ENCODE results near the gene SLC25A6. TPM values are rescaled to one million over a fixed set of nuclear protein-coding genes. Genes with fewer than 3 reads are reported as not detected.

SLC25A6 gene
- total RNA-seq, 1 donor from 2014 or later: 411 TPM

DNA sequence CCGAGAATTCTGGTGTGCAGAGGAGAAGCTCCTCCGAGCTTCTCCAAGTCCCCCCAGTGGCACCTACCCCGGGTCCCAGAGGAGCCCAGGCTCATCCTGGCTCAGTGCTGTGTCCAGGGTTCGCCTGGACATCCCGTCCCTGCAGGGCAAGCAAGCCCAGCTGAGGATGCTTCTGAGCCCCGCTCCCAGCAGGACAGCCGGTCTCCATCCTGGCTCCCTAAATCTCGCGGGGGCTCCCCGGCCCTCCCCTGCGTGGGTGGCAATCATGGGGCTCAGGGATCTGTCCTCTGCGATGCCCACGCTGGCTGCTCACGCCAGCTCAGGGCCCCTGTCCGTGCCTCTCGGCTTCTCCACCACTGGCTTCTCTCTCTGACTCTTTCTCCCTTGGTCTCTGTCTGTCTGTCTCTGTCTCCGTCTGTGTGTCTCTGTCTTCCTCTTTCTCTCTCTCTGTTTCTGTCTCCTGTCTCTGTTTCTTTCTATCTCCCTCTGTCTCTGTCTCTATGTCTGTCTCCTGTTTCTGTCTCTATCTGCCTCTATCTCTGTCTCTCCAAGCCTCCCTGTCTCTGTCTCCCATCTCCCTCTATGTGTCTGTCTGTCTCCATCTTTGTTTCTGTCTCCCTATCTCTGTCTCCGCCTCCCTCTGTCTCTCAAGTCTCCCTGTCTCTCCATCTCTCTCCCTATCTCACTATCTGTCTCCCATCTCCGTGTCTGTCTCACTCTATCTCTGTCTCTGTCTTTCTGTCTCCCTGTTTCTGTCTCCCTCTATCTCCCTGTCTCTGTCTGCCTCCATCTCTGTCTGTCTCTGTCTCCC, 27.8 kb upstream of the SLC25A6 start:
- H3K4me1 Mint-ChIP-seq (ENCODE audit: low read depth, unreplicated experiment): no peaks in the 10 kb centered on the region
- no peak for DNase-seq
- TF ChIP-seq, protein P1, sequence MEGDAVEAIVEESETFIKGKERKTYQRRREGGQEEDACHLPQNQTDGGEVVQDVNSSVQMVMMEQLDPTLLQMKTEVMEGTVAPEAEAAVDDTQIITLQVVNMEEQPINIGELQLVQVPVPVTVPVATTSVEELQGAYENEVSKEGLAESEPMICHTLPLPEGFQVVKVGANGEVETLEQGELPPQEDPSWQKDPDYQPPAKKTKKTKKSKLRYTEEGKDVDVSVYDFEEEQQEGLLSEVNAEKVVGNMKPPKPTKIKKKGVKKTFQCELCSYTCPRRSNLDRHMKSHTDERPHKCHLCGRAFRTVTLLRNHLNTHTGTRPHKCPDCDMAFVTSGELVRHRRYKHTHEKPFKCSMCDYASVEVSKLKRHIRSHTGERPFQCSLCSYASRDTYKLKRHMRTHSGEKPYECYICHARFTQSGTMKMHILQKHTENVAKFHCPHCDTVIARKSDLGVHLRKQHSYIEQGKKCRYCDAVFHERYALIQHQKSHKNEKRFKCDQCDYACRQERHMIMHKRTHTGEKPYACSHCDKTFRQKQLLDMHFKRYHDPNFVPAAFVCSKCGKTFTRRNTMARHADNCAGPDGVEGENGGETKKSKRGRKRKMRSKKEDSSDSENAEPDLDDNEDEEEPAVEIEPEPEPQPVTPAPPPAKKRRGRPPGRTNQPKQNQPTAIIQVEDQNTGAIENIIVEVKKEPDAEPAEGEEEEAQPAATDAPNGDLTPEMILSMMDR (IDR thresholded peaks at IDR 0.05; ENCODE audit: partially characterized antibody, unreplicated experiment): no peak
- peaks cover 32% of the 10 kb centered on the region for H3K36me3 Mint-ChIP-seq (ENCODE audit: unreplicated experiment)
- H3K27me3 Mint-ChIP-seq (ENCODE audit: unreplicated experiment): peaks cover 11% of the 10 kb centered on the region
- H3K27ac Mint-ChIP-seq (ENCODE audit: unreplicated experiment): peak overlapping the region; percentile 22
- H3K9me3 Mint-ChIP-seq (ENCODE audit: unreplicated experiment): peaks cover 15% of the 10 kb centered on the region
- peak overlapping the region; percentile 1 for H3K4me3 Mint-ChIP-seq (ENCODE audit: unreplicated experiment)

DNA sequence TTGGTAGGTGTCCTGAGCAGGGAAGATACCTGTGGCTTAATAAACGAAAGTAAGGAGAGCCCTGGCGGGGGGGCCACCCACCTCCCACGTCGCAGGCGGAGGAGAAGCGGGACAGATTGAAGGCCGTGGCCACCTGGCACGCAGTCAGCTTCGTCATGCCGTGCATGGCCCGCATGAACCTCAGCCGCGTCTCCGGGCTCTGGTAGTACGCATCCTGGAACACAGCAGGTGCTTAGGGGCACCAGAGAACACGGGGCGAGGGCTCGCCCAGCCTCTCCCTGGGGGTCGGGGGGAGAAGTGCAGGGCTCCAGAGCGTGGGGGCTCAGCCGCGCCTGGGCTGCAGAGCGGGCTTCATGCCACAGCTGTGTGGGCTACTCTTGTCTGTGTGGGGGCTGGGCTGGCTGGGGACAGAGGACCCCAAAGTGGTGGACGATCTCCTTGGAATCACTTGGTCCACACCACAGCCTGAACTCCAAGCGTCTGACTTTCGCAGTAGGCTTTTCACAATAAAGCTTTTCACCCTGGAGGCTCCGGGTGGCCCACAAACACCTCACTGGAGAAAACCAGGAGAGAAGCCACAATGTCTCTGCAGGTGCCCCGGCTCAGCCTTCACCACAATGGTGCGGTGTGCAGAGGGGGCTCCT, 27.1 kb upstream of the SLC25A6 start:
- peaks cover 27% of the 10 kb centered on the region for H3K36me3 Mint-ChIP-seq (ENCODE audit: unreplicated experiment)
- no peaks in the 10 kb centered on the region for H3K4me1 Mint-ChIP-seq (ENCODE audit: low read depth, unreplicated experiment)

DNA sequence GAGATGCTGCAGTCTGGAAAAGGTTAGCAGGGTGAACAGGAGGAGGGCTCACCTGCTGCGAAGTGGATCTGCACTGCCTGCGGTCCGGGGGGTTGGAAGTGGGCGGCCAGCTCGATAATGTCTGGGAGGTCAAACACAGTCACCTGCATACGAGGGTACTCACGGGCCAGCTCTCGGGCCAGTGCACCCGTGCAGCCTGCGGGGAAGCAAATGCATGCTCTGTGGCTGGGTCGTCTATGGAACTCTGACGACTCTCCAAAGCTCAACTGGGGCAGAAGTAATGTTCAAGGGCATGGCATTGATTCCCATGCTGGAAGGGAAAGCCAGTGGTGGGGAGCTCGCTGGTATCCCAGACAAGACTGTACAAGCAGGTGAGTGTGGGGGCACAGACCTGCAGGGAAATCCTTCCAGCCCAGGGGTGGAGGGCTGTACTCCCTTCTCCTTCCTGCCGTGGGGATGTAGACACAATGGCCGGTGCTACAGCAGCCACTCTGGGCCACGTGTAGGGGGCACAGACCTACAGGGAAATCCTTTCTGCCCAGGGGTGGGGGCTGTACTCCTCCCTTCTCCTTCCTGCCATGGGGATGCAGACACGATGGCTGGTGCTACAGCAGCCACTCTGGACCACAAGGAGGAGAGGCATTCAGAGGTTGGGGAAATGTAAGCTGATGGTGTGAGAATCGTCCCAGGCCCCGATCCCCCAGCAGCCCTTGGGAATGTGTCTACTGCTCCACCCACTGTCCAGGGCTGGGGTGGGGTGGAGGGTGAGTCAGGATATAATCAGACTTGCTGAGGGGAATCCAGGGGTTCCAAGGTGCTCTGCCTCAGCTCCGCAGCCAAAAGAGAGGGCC, 26.2 kb upstream of the SLC25A6 start:
- TF ChIP-seq, protein P1 (IDR thresholded peaks at IDR 0.05; ENCODE audit: partially characterized antibody, unreplicated experiment): no peak
- H3K36me3 Mint-ChIP-seq (ENCODE audit: unreplicated experiment): peaks cover 32% of the 10 kb centered on the region
- H3K27ac Mint-ChIP-seq (ENCODE audit: unreplicated experiment): no peak overlapping the region
- no peaks in the 10 kb centered on the region for H3K4me1 Mint-ChIP-seq (ENCODE audit: low read depth, unreplicated experiment)
- H3K27me3 Mint-ChIP-seq (ENCODE audit: unreplicated experiment): peaks cover 6% of the 10 kb centered on the region
- H3K9me3 Mint-ChIP-seq (ENCODE audit: unreplicated experiment): peaks cover 17% of the 10 kb centered on the region
- no peak overlapping the region for H3K4me3 Mint-ChIP-seq (ENCODE audit: unreplicated experiment)
- DNase-seq: no peak

More for the DNA sequence above, 27.1 kb upstream of the SLC25A6 start:
- H3K27ac Mint-ChIP-seq (ENCODE audit: unreplicated experiment): no peak overlapping the region
- peaks cover 15% of the 10 kb centered on the region for H3K9me3 Mint-ChIP-seq (ENCODE audit: unreplicated experiment)
- DNase-seq: no peak
- TF ChIP-seq, protein P1 (IDR thresholded peaks at IDR 0.05; ENCODE audit: partially characterized antibody, unreplicated experiment): no peak
- no peak overlapping the region for H3K4me3 Mint-ChIP-seq (ENCODE audit: unreplicated experiment)
- peaks cover 6% of the 10 kb centered on the region for H3K27me3 Mint-ChIP-seq (ENCODE audit: unreplicated experiment)

DNA sequence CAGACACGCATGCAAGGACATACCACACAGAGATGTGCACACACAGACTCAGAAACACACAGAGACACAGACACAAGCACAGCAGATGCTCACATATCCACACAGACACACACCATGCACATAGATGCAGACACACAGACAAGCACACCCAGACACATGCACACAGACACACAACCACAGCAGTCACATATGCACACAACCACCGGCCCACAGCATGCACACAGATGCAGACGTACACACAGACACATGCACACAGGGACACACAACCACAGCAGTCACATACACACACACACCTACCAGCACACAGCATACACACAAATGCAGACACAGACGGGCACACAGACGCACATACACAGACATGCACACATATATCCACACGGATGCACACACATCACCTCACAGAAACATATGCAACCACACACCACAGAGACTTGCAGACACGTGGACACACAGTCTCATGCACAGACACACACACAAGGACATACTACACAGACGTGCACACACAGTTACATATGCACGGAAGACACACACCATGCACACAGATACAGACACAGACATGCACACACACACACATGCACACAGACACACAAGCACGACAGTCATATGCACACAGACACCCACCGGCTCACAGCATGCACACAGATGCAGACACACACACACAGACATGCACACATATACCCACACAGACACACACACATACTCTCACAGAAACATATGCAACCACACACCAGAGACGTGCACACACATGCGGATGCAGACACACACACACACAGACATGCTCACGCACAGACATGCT, 25.2 kb upstream of the SLC25A6 start:
- Mint-ChIP-seq H3K27ac (ENCODE audit: unreplicated experiment) (no peak overlapping the region), H3K4me3 (ENCODE audit: unreplicated experiment) (no peak overlapping the region), H3K36me3 (ENCODE audit: unreplicated experiment) (peaks cover 27% of the 10 kb centered on the region), H3K9me3 (ENCODE audit: unreplicated experiment) (peaks cover 15% of the 10 kb centered on the region), H3K4me1 (ENCODE audit: low read depth, unreplicated experiment) (no peaks in the 10 kb centered on the region), H3K27me3 (ENCODE audit: unreplicated experiment) (peaks cover 6% of the 10 kb centered on the region)
- TF ChIP-seq, protein P1 (IDR thresholded peaks at IDR 0.05; ENCODE audit: partially characterized antibody, unreplicated experiment): no peak
- no peak for DNase-seq

Data from glutamatergic neuron (in vitro differentiated cells).